PC-3 (cell line): ENCODE results near the gene OR8D1. TPM values are rescaled to one million over a fixed set of nuclear protein-coding genes. Genes with fewer than 3 reads are reported as not detected.

ENCODE experiments used
- ATAC-seq: fragments of 200-7000 bp; cut with Tn5 transposase; 2 replicates; pipeline ENCODE4 v1.9.1; 2020; ENCODE audit warnings: mild to moderate bottlenecking, moderate library complexity
- BruUV-seq: library from RNA; stranded (reverse); fragments of 400-500 nt; replicated peaks from 2 replicates; lab custom pipeline; 2021; lab: Mats Ljungman, UMichigan
- CTCF ChIA-PET: fragments of 300-600 bp; sonication (Branson Sonifier 250); formaldehyde crosslinking; loops from one replicate; lab custom pipeline; 2022; ENCODE audit warnings: antibody characterized with exemption; lab: Charles Lee
- POLR2A ChIA-PET: fragments of 300-600 bp; sonication (Branson Sonifier 250); formaldehyde crosslinking; loops from one replicate; lab custom pipeline; 2022; ENCODE audit warnings: antibody characterized with exemption; ENCODE audit not compliant: unreplicated experiment; lab: Charles Lee
- DNase-seq: peaks from one replicate; pipeline ENCODE4 v3.0.0-alpha.2; 2015
- H2AFZ ChIP-seq: fragments of 300-600 bp; sonication (generic); 2 replicates; pipeline ENCODE4 v1.6.0; 2016; ENCODE audit warnings: antibody characterized with exemption, low read length
- H3F3A ChIP-seq: fragments of 300-600 bp; sonication (generic); one replicate; pipeline ENCODE4 v1.6.0; 2017; ENCODE audit warnings: antibody characterized with exemption, low read length, control low read depth, mild to moderate bottlenecking; ENCODE audit not compliant: unreplicated experiment
- H3K27ac ChIP-seq: fragments of 300-600 bp; sonication (generic); 2 replicates; pipeline ENCODE4 v1.5.1; 2016; ENCODE audit warnings: mild to moderate bottlenecking, low read length
- H3K27me3 ChIP-seq: fragments of 300-600 bp; sonication (generic); 2 replicates; pipeline ENCODE4 v1.6.1; 2016; ENCODE audit warnings: low read length, mixed read lengths
- H3K36me3 ChIP-seq: fragments of 300-600 bp; sonication (generic); 2 replicates; pipeline ENCODE4 v1.6.1; 2016; ENCODE audit warnings: low read depth, mixed run types, low read length, mixed read lengths
- H3K4me1 ChIP-seq: fragments of 300-600 bp; sonication (generic); 2 replicates; pipeline ENCODE4 v1.5.1; 2016; ENCODE audit warnings: low read length; ENCODE audit not compliant: insufficient read depth
- H3K4me2 ChIP-seq: fragments of 300-600 bp; sonication (generic); 2 replicates; pipeline ENCODE4 v1.6.0; 2016; ENCODE audit warnings: low read length
- H3K4me3 ChIP-seq: fragments of 300-600 bp; sonication (generic); 2 replicates; pipeline ENCODE4 v1.5.1; 2016; ENCODE audit warnings: mild to moderate bottlenecking, low read length, mixed read lengths
- H3K79me2 ChIP-seq: fragments of 300-600 bp; sonication (generic); 2 replicates; pipeline ENCODE4 v1.6.1; 2017; ENCODE audit warnings: low read length, mixed read lengths
- H3K9ac ChIP-seq: fragments of 300-600 bp; sonication (generic); 2 replicates; pipeline ENCODE4 v1.6.0; 2016; ENCODE audit warnings: mild to moderate bottlenecking, low read length
- H3K9me2 ChIP-seq: fragments of 300-600 bp; sonication (generic); replicated peaks from 2 replicates; pipeline ENCODE4 v1.6.1; 2016; ENCODE audit warnings: mixed run types, low read length, mixed read lengths
- H3K9me3 ChIP-seq: fragments of 300-600 bp; sonication (generic); 2 replicates; pipeline ENCODE4 v1.6.1; 2016; ENCODE audit warnings: low read length, mixed read lengths
- H4K20me1 ChIP-seq: fragments of 300-600 bp; sonication (generic); 2 replicates; pipeline ENCODE4 v1.6.1; 2016; ENCODE audit warnings: low read length, mixed read lengths
- EZH2 ChIP-seq: fragments of 300-600 bp; sonication (generic); IDR thresholded peaks from one replicate; pipeline ENCODE4 v1.6.1; 2017; ENCODE audit warnings: antibody characterized with exemption, mild to moderate bottlenecking, low read length; ENCODE audit not compliant: unreplicated experiment
- EZH2phosphoT487 ChIP-seq: fragments of 300-600 bp; sonication (generic); IDR thresholded peaks from 2 replicates; pipeline ENCODE4 v1.6.1; 2018; ENCODE audit warnings: mild to moderate bottlenecking, antibody characterized with exemption, low read length, borderline replicate concordance
- intact Hi-C: fragments of 100-400 bp; cut with micrococcal nuclease; formaldehyde crosslinking; loops from 2 replicates; pipeline ENCODE4 v1.9.0; 2023
- total RNA-seq: library from RNA; depleted of rRNA; stranded (reverse); fragments of >200 nt; gene quantifications from 2 replicates; pipeline ENCODE4 v1.2.3, GENCODE V29; 2014
- TF ChIP-seq, protein P1 (sequence below): fragments of 300-600 bp; sonication (generic); conservative IDR thresholded peaks from 2 replicates; pipeline ENCODE4 v1.5.1; 2017; ENCODE audit warnings: antibody characterized with exemption, low read depth, mild to moderate bottlenecking, low read length

The OR8D1 gene
- total RNA-seq, 1 experiment from 2014 or later = not detected

DNA sequence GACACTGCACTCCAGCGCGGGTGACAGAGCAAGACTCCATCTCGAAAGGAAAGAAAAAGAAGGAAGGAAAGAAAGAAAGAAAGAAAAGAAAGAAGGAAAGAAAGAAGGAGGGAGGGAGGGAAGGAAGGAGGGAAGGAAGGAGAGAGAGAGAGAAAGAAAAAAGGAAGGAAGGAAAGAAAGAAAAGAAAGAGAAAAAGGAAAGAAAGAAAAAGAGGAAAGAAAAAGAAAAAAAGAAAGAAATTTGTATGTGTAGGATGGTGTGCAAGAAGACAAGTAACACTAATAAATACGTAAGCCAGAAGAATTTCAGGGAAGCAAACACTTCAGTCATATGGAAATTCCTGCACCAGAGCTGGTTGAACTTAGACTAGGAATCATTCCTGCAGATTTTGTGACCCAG is 618 bp downstream of the OR8D1 start:
- intact Hi-C loops = no loop called here
- ChIA-PET CTCF (no interaction called here), POLR2A (no interaction called here)
- Histone ChIP-seq H3K4me2 (no peak overlapping the region), H3K4me1 (peaks cover 16% of the 10 kb centered on the region), H3K36me3 (no peaks in the 10 kb centered on the region), H3K79me2 (no peaks in the 10 kb centered on the region), H3K9me2 (no peaks in the 10 kb centered on the region), H3F3A (no peaks in the 10 kb centered on the region), H3K27me3 (peaks cover 6% of the 10 kb centered on the region; the same call in 1 of the 2 replicates), H3K27ac (no peak overlapping the region), H4K20me1 (no peaks in the 10 kb centered on the region), H3K9me3 (no peaks in the 10 kb centered on the region), H3K9ac (no peak overlapping the region), H2AFZ (no peak overlapping the region), H3K4me3 (no peak overlapping the region)
- no peak for DNase-seq
- TF ChIP-seq EZH2 (no peak), EZH2phosphoT487 (no peak)
- TF ChIP-seq, protein P1, sequence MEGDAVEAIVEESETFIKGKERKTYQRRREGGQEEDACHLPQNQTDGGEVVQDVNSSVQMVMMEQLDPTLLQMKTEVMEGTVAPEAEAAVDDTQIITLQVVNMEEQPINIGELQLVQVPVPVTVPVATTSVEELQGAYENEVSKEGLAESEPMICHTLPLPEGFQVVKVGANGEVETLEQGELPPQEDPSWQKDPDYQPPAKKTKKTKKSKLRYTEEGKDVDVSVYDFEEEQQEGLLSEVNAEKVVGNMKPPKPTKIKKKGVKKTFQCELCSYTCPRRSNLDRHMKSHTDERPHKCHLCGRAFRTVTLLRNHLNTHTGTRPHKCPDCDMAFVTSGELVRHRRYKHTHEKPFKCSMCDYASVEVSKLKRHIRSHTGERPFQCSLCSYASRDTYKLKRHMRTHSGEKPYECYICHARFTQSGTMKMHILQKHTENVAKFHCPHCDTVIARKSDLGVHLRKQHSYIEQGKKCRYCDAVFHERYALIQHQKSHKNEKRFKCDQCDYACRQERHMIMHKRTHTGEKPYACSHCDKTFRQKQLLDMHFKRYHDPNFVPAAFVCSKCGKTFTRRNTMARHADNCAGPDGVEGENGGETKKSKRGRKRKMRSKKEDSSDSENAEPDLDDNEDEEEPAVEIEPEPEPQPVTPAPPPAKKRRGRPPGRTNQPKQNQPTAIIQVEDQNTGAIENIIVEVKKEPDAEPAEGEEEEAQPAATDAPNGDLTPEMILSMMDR = no peak
- ATAC-seq = no peak
- BruUV-seq = no TSS peak

DNA sequence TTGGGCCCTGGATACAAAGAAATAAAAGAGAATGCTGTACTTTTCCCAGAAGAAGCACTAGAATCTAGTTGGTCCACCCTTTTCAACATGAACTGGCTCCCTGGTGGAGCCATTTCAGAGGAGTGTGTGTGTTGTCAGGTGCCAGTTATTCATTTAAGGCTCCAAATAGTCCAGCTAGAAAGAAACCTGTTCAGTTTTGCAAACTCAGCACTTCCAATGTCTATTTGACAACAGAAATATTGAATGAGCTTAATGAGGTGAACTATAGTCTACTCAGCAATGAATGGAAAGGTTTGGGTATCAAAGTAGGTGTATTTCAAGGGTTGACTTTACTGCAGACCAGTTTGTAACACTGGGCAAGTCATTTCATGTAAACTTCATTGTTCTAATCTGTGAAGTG is 2.1 kb downstream of the OR8D1 start:
- no peak overlapping the region for H3K27ac ChIP-seq
- no peaks in the 10 kb centered on the region for H3F3A ChIP-seq
- H2AFZ ChIP-seq = no peak overlapping the region
- H3K79me2 ChIP-seq = no peaks in the 10 kb centered on the region
- peaks cover 7% of the 10 kb centered on the region; the same call in 1 of the 2 replicates for H3K27me3 ChIP-seq
- peaks cover 16% of the 10 kb centered on the region for H3K4me1 ChIP-seq
- no peaks in the 10 kb centered on the region for H3K9me2 ChIP-seq
- TF ChIP-seq EZH2 = no peak
- TF ChIP-seq, protein P1 = no peak
- TF ChIP-seq EZH2phosphoT487 = no peak
- intact Hi-C loops = no loop called here
- no peaks in the 10 kb centered on the region for H3K9me3 ChIP-seq
- ATAC-seq (no peak), DNase-seq (no peak)
- BruUV-seq = no TSS peak
- ChIA-PET POLR2A (no interaction called here), CTCF (no interaction called here)
- H3K4me2 ChIP-seq = no peak overlapping the region
- H3K36me3 ChIP-seq = no peaks in the 10 kb centered on the region
- H4K20me1 ChIP-seq = no peaks in the 10 kb centered on the region
- no peak overlapping the region for H3K9ac ChIP-seq
- H3K4me3 ChIP-seq = no peak overlapping the region

DNA sequence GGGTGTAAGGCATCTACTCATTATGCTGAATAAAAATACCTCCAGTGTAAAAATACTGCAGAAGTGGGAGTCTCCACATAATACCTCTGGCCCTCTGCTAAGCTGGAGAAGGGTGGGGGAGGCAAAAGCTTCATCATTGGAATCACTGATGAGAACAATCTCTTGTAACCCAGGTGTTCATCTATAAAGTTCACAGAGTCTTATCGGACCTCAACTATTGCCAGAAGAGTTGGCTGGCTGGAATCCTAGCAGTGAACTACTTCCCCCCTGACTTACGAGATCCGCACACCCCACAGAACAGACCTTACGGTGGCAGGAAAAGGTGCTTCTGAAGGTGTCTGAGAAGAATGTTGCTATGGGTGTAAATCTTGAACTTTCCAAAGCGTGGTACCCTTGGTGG is 2.5 kb downstream of the OR8D1 start:
- no peak overlapping the region for H3K9ac ChIP-seq
- peaks cover 8% of the 10 kb centered on the region; the same call in 1 of the 2 replicates for H3K27me3 ChIP-seq
- no peaks in the 10 kb centered on the region for H3F3A ChIP-seq
- no peaks in the 10 kb centered on the region for H4K20me1 ChIP-seq
- CTCF ChIA-PET = no interaction called here
- TF ChIP-seq EZH2phosphoT487 = no peak
- TF ChIP-seq, protein P1 = no peak
- TF ChIP-seq EZH2 = no peak
- H3K27ac ChIP-seq = no peak overlapping the region
- no peaks in the 10 kb centered on the region for H3K9me3 ChIP-seq
- ATAC-seq (no peak), DNase-seq (no peak)
- H3K4me2 ChIP-seq = no peak overlapping the region
- intact Hi-C loops = no loop called here
- H3K9me2 ChIP-seq = no peaks in the 10 kb centered on the region
- H3K36me3 ChIP-seq = no peaks in the 10 kb centered on the region
- no peak overlapping the region for H3K4me3 ChIP-seq
- no peak overlapping the region for H2AFZ ChIP-seq
- no TSS peak for BruUV-seq
- no peaks in the 10 kb centered on the region for H3K79me2 ChIP-seq
- POLR2A ChIA-PET = no interaction called here
- peaks cover 16% of the 10 kb centered on the region for H3K4me1 ChIP-seq
